Duodenal mucosa (tissue), 2 donors: ENCODE measurements around the gene ATP6V0D1.
"Not testable (repeated sequence)": the region's sequence is repeated elsewhere in the genome, so short reads cannot be mapped to it uniquely, and the experiment has no call there.

ENCODE experiments used
- H3K27ac ChIP-seq: one replicate; pipeline ENCODE4 v1.7.0; 2013; ENCODE audit warnings: low read depth, low read length
- H3K27me3 ChIP-seq, 2 donors: one replicate each; pipeline ENCODE4 v1.7.0; 2013; ENCODE audit warnings: low read length in 2 of 2, control low read depth in 1 of 2; ENCODE audit not compliant: insufficient read depth in 2 of 2, control insufficient read depth in 1 of 2
- H3K36me3 ChIP-seq, 2 donors: one replicate each; pipeline ENCODE4 v1.7.0; 2013; ENCODE audit warnings: low read length in 2 of 2, control low read depth in 1 of 2; ENCODE audit not compliant: insufficient read depth in 2 of 2, control insufficient read depth in 1 of 2
- H3K4me1 ChIP-seq, 2 donors: one replicate each; pipeline ENCODE4 v1.7.0; 2013; ENCODE audit warnings: low read length in 2 of 2, control low read depth in 1 of 2; ENCODE audit not compliant: insufficient read depth in 2 of 2, control insufficient read depth in 1 of 2
- H3K4me3 ChIP-seq, 2 donors: one replicate each; pipeline ENCODE4 v1.7.0; 2013; ENCODE audit warnings: low read length in 2 of 2, low read depth in 1 of 2
- H3K9ac ChIP-seq, 2 donors: one replicate each; pipeline ENCODE4 v1.7.0; 2013; ENCODE audit warnings: low read length in 2 of 2, low read depth in 1 of 2
- H3K9me3 ChIP-seq, 2 donors: one replicate each; pipeline ENCODE4 v1.7.0; 2013; ENCODE audit warnings: low read length in 2 of 2, control low read depth in 1 of 2; ENCODE audit not compliant: control insufficient read depth in 1 of 2

The ATP6V0D1 gene

DNA sequence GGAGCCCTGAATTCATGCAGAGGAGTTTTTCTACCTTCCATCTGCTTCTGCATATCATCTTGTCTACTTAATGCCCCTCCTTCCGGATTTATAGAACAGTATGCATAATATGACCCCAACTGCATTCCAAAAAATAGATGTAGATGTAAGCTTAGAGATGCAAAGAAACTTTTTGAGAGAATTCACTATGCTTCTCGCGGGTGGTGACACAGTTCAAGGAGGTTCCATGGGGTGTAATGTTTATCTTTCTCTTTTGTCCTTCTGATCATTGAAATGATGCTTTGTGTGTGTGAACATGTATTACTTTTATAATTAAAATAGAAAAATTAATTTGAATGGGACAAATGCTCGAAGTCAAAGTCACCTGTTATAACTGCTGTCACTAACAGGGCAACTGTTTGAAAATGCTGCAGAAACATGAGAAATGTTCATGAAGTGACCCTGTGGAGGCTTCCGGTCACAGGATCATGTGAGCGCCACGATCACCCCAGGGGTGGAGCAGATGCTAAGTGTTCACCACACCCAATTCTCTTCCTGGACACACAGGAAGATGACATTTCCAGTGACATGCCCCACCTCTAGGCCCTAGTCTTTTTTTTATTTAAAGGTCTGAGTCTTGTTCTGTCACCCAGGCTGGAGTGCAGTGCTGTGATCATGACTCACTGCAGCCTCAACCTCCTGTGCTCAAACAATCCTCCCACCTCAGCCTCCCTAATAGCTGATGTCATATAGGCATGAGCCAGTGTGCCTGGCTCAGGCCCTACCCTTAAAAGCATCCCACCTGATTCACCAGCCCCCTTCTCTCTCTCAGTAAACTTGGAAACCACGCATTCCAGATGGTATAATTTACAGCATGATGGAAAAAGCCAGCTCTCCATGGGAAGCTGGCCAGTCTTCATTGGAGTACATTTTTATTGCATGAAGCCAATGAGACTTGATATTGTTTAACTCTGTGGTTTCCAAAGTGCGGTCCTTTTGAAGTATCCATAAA is 23.4 kb upstream of the ATP6V0D1 start:
- H3K9me3 ChIP-seq, result no peaks in the 10 kb centered on the region
- peaks cover 0 to 5% of the 10 kb centered on the region in 2 donors for H3K4me1 ChIP-seq
- no peaks in the 10 kb centered on the region for H3K36me3 ChIP-seq
- no peaks in the 10 kb centered on the region for H3K27me3 ChIP-seq
- no peak overlapping the region for H3K9ac ChIP-seq
- H3K27ac ChIP-seq, result no peak overlapping the region
- H3K4me3 ChIP-seq, result no peak overlapping the region

- Histone ChIP-seq H3K36me3 (no peaks in the 10 kb centered on the region), H3K9ac (no peak overlapping the region), H3K27me3 (no peaks in the 10 kb centered on the region), H3K27ac (no peak overlapping the region), H3K9me3 (no peaks in the 10 kb centered on the region), H3K4me3 (no peak overlapping the region), H3K4me1 (no peaks in the 10 kb centered on the region)
Measured at GRCh38 chr16:67499106-67499505, 18.1 kb upstream of the ATP6V0D1 start.

DNA sequence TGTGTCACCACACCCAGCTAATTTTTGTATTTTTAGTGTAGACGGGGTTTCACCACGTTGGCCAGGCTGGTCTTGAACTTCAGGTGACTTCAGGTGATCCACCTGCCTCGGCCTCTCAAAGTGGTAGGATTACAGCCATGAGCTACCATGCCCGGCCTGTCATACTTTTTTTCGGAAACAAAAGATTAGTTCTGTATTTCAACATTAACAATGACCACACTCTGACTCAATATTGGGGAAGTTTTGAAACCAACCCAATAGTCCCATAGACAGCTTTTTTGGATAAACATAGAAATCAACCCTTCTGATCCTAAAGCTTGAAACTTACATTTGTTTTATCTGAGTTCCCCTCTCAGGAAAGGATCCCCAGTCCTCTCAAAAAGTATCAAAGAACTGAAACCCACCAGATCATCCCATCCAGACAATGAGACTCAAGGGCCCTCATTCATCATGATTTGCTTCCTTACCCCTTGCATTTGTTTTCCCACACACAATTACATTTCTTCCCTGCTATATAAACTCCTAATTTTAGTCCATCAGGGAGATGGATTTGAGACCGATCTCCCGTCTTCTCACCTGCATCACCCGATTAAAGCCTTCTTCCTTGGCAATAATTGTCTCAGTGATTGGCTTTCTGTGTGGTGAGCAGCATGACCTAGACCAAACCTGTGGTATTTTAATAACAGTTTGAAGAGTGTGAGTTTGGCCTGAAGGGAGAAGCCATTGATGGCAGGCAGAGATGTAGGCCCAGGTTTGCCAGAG is 9.6 kb upstream of the ATP6V0D1 start:
- no peak overlapping the region for H3K4me3 ChIP-seq
- H3K9ac ChIP-seq, result no peak overlapping the region
- H3K27me3 ChIP-seq, result no peaks in the 10 kb centered on the region
- H3K36me3 ChIP-seq, result no peaks in the 10 kb centered on the region
- H3K9me3 ChIP-seq, result no peaks in the 10 kb centered on the region
- no peak overlapping the region for H3K27ac ChIP-seq
- H3K4me1 ChIP-seq, result peaks cover 14 to 16% of the 10 kb centered on the region in 2 donors

DNA sequence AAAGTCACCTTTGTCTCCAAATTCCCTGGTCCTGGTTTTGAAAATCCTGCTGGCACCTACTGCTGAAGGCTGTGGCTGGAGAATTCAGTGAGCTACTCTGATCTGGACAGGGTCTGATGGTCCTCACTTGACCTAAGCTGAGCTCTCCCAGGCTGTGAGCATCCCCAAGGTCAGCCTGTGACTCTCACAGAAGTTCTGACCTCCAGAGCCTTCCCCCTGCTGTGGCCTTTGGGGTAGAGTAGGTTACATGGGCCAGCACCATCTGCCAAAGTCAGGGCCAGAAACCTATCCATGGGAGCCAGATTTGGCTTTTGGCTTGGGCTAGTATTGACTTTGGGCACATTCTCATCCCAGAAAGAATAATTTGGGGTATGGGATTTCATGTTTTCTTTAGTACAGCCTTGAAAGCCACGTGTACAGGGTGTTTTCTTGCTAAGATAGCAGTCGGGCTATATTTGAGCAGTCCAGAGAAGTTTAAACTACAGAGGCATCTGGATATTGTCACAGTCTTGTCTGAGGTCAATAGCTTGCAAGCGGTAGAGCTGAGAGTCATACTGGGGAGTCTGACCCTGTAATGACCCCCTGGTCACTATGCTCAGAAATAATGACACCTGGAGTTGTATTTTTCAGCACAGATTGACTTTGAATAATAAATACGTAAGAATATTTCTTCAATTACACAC is 8.6 kb upstream of the ATP6V0D1 start:
- Histone ChIP-seq H3K36me3 (peaks cover 0 to 1% of the 10 kb centered on the region in 2 donors), H3K27ac (no peak overlapping the region)

DNA sequence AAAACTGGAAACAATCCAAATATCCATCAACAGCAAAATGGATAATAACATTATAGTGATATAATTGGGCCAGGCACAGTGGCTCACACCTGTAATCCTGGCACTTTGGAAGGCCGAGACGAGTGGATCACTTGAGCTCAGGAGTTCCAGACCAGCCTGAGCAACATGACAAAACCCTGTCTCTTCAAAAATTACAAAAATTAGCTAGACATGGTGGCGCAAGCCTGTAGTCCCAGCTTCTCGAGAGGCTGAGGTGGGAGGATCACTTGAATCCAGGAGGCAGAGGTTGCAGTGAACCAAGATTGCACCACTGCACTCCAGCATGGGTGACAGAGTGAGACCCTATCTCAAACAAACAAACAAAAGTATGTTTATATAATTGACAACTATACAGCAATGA is 6.6 kb upstream of the ATP6V0D1 start:
- not testable (repeated sequence) for H3K9me3 ChIP-seq, H3K36me3 ChIP-seq, H3K27me3 ChIP-seq, H3K4me3 ChIP-seq, H3K27ac ChIP-seq, H3K9ac ChIP-seq
- peaks cover 17 to 18% of the 10 kb centered on the region in 2 donors for H3K4me1 ChIP-seq

More for the DNA sequence above, 8.6 kb upstream of the ATP6V0D1 start:
- Histone ChIP-seq H3K4me3 (no peak overlapping the region), H3K9ac (peak overlapping the region in 1 of 2 donors; percentile 17), H3K27me3 (no peaks in the 10 kb centered on the region), H3K9me3 (no peaks in the 10 kb centered on the region), H3K4me1 (peaks cover 14 to 16% of the 10 kb centered on the region in 2 donors)

DNA sequence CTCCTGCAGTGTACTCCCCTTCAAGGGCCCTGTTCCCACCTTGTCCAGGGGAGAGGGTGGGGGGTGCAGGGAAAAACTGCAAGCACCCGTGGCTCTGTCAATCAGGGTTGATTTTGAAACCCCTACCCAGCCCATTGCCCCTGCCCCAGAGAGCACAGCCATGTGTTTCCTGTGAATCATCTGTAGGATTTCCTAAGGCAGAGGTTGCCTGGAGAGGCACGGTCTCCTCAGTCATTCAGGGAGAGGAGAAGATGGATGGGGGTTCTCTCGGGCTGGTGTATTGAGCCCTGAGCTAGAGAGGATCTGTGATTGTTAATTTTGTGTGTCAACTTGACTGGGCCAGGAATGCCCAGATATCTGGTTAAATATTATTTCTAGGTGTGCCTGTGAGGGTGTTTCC is 5.8 kb upstream of the ATP6V0D1 start:
- H3K9ac ChIP-seq, result no peak overlapping the region
- H3K4me3 ChIP-seq, result no peak overlapping the region
- H3K4me1 ChIP-seq, result peaks cover 23 to 25% of the 10 kb centered on the region in 2 donors
- H3K27ac ChIP-seq, result no peak overlapping the region
- no peaks in the 10 kb centered on the region for H3K27me3 ChIP-seq
- no peaks in the 10 kb centered on the region for H3K9me3 ChIP-seq
- H3K36me3 ChIP-seq, result peaks cover 0 to 7% of the 10 kb centered on the region in 2 donors

DNA sequence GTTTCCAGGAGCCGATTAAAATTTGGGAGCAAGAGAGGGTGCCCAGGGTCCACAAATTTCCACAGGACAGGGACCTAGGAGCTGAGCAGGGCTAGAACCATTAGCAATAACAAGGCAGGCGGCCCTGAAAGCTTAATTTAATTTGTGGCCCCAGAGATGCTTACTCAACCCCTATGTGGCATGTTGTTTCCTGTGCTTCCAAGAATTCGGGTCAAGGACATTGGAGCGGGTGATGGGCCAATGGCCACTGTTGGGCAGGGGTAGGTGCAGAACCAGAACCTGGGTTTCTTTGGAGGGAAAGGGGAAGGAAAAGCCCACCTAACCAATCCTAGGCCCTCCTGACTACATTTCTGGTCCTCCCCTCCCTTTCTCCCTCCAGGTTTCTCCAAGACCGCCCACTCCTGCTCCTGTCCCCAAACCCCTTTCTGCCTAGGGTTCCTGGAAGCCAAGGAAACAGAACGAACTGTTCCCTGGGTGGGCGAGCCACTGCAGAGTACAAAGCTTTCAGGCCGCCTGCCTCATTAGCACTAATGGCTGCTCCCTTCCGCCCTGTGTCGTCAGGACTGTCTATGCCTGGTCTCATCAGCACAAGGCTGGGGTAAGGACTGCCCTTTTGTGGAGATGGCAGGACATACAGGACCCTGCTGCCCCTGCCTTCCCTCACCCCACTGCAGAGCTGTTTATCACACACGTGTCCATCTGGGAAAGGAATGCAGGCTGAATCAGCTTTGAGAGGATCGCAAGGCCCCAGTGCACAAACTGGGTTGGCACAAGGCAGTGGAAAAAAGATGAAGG is 3.0 kb upstream of the ATP6V0D1 start:
- Histone ChIP-seq H3K27me3 (no peaks in the 10 kb centered on the region), H3K4me1 (peaks cover 24 to 27% of the 10 kb centered on the region in 2 donors), H3K9me3 (no peaks in the 10 kb centered on the region), H3K9ac (no peak overlapping the region), H3K36me3 (peaks cover 0 to 7% of the 10 kb centered on the region in 2 donors), H3K27ac (no peak overlapping the region), H3K4me3 (no peak overlapping the region)

DNA sequence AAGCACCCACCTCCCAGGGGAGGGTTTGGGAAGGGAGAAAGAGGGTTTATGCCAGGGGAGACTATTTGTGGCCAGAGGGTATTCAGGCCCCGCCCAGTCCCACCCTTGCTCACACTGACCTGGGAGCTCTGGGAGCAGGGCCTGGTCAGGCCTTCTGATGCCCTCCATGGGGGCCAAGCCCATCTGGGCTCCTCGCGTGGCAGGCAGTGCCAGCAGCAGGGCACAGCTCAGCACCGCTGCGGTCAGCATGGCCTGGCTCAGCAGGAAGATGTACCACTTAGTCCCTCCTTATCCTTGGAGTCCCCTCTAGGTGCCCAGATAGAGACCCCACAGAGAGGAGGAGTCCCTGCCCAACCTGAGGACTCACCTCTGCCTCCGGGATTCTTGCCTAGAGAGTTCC is 2.2 kb upstream of the ATP6V0D1 start, which contains the start of gene AGRP:
AGRP (minus strand) TSS at position 398 of the 400 bp plus-strand sequence; CDS start at position 249, 149 bp downstream.
- H3K27ac ChIP-seq, result no peak within 1 kb of the TSS

DNA sequence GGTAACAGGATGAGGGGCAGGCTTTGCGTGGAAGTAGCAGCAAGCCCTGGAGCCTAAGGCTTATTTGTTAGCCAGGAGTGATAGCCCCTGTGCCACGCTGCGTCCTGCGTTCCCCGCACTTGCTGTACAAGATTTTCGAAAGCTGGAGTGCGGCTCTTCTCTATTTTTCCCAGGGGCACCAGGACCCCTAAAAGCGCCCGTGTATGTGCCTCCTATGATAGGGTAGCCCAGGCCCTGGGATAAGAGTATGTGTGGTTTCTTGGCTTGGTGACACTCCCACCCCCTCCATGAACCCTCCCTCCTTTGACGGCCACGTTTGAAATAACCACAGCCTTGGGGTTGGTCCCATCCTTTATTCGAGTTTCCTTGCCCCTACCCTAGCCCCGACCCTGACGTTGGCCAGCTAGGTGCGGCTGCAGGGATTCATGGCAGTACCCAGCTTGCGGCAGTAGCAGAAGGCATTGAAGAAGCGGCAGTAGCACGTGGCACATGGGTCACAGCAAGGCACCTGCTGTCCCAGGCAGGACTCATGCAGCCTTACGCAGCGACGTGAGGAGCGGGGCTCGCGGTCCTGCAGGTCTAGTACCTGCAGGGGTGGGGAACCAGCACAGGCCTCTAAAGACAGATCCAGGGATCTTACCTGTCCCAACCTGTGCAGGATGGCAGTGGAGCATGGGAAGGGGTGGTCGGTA is 1.4 kb upstream of the ATP6V0D1 start:
- H3K4me1 ChIP-seq, result peaks cover 25 to 33% of the 10 kb centered on the region in 2 donors
- peak overlapping the region; percentile 70 to 89 for H3K4me3 ChIP-seq
- no peaks in the 10 kb centered on the region for H3K9me3 ChIP-seq
- no peaks in the 10 kb centered on the region for H3K27me3 ChIP-seq
- peak overlapping the region; percentile 85 for H3K9ac ChIP-seq
- peaks cover 0 to 7% of the 10 kb centered on the region in 2 donors for H3K36me3 ChIP-seq
- H3K27ac ChIP-seq, result no peak overlapping the region

More for the DNA sequence above, 2.2 kb upstream of the ATP6V0D1 start, which contains the start of gene AGRP:
- Histone ChIP-seq H3K9ac (peak within 1 kb of the TSS; percentile 85), H3K27me3 (no peaks in the 10 kb centered on the region), H3K4me3 (peak within 1 kb of the TSS; percentile 70 to 89), H3K4me1 (peaks cover 25 to 27% of the 10 kb centered on the region in 2 donors), H3K9me3 (no peaks in the 10 kb centered on the region), H3K36me3 (peaks cover 0 to 7% of the 10 kb centered on the region in 2 donors)
